AG09309 (cell line): ENCODE results near the gene SMKR1.

ENCODE experiments used
- DNase-seq: peaks from one replicate; pipeline ENCODE4 v3.0.0-alpha.2; 2010; ENCODE audit warnings: low read depth
- H3K4me3 ChIP-seq: 2 replicates; pipeline ENCODE4 v1.5.1; 2011; ENCODE audit warnings: mild to moderate bottlenecking, low read depth, low read length, moderate library complexity; ENCODE audit not compliant: control insufficient read depth
- CTCF ChIP-seq: IDR thresholded peaks from 2 replicates; pipeline ENCODE4 v1.5.1; 2011; ENCODE audit warnings: mild to moderate bottlenecking, low read depth, low read length, inconsistent platforms; ENCODE audit not compliant: insufficient read depth, control insufficient read depth; ENCODE audit errors: missing control alignments

Gene SMKR1

GRCh38 chr7:129458171-129458570, 44.2 kb upstream of the SMKR1 start:
- no peak overlapping the region for H3K4me3 ChIP-seq
- no peak for TF ChIP-seq CTCF
- no peak for DNase-seq

- DNase-seq = no peak
- TF ChIP-seq CTCF = no peak
- H3K4me3 ChIP-seq = no peak overlapping the region
Observed at GRCh38 chr7:129461809-129462208, 40.5 kb upstream of the SMKR1 start.

- no peak for DNase-seq
- H3K4me3 ChIP-seq = no peak overlapping the region
- TF ChIP-seq CTCF = no peak
Observed at GRCh38 chr7:129462420-129462819, 39.9 kb upstream of the SMKR1 start.

- no peak for TF ChIP-seq CTCF
- DNase-seq = no peak
- H3K4me3 ChIP-seq = no peak overlapping the region
Observed at GRCh38 chr7:129464194-129464593, 38.1 kb upstream of the SMKR1 start.

- no peak for DNase-seq
Observed at GRCh38 chr7:129465080-129465479, 37.3 kb upstream of the SMKR1 start.

GRCh38 chr7:129466796-129467195, 35.5 kb upstream of the SMKR1 start:
- no peak for TF ChIP-seq CTCF
- no peak for DNase-seq
- no peak overlapping the region for H3K4me3 ChIP-seq

More at GRCh38 chr7:129465080-129465479, 37.3 kb upstream of the SMKR1 start:
- H3K4me3 ChIP-seq = no peak overlapping the region
- no peak for TF ChIP-seq CTCF

- no peak for TF ChIP-seq CTCF
- no peak overlapping the region for H3K4me3 ChIP-seq
- DNase-seq = peak; percentile 55
Observed at GRCh38 chr7:129468087-129468486, 34.2 kb upstream of the SMKR1 start.
